Cardiac muscle cell (in vitro differentiated cells and primary cell): ENCODE measurements around the gene POLR1A. TPM values are rescaled to one million over a fixed set of nuclear protein-coding genes. Genes with fewer than 3 reads are reported as not detected.
A peak's percentile ranks its signal among the peaks of the same experiment; 100 is the strongest.

Source experiments
- DNase-seq, 2 donors: peaks; one replicate each; pipeline versions ENCODE4 v3.0.0 to v3.0.0-alpha.2; 2010 to 2017; ENCODE audit warnings: low read depth in 1 of 2, low spot score in 1 of 2
- H3K27ac ChIP-seq: fragments of 200-600 bp; sonication (generic); 2 replicates; pipeline ENCODE4 v1.5.1; 2016
- H3K27me3 ChIP-seq: fragments of 200-600 bp; sonication (generic); 2 replicates; pipeline ENCODE4 v1.6.0; 2016; ENCODE audit warnings: control low read depth
- H3K36me3 ChIP-seq: fragments of 200-600 bp; sonication (generic); 2 replicates; pipeline ENCODE4 v1.5.1; 2016; ENCODE audit warnings: control low read depth
- H3K4me1 ChIP-seq: fragments of 200-600 bp; sonication (generic); 2 replicates; pipeline ENCODE4 v1.8.1; 2017; ENCODE audit warnings: low read depth, mild to moderate bottlenecking, mixed run types
- H3K4me3 ChIP-seq: fragments of 200-600 bp; sonication (generic); 2 replicates; pipeline ENCODE4 v1.5.1; 2016; ENCODE audit warnings: mild to moderate bottlenecking
- H3K9me3 ChIP-seq: fragments of 200-600 bp; sonication (generic); 2 replicates; pipeline ENCODE4 v1.5.1; 2017; ENCODE audit warnings: low read depth, mild to moderate bottlenecking, control low read depth
- polyA plus RNA-seq: library from polyadenylated mRNA; unstranded; fragments of >200 nt; fragmentation: Nextera tagmentation; extraction: Ambion mirVana; gene quantifications from 2 replicates; pipeline ENCODE4 v1.2.1, GENCODE V29; 2016
- total RNA-seq: library from RNA; depleted of rRNA; stranded (reverse); fragments of >200 nt; gene quantifications from 2 replicates; pipeline ENCODE4 v1.2.3, GENCODE V29; 2016
- TF ChIP-seq, protein P1 (sequence below): IDR thresholded peaks from 2 replicates; pipeline ENCODE4 v1.5.1; 2012; ENCODE audit warnings: low read depth, mild to moderate bottlenecking, low read length

The POLR1A gene
- total and polyA plus RNA-seq, 2 experiments from 2014 or later = 6.8 to 19.4 TPM

DNA sequence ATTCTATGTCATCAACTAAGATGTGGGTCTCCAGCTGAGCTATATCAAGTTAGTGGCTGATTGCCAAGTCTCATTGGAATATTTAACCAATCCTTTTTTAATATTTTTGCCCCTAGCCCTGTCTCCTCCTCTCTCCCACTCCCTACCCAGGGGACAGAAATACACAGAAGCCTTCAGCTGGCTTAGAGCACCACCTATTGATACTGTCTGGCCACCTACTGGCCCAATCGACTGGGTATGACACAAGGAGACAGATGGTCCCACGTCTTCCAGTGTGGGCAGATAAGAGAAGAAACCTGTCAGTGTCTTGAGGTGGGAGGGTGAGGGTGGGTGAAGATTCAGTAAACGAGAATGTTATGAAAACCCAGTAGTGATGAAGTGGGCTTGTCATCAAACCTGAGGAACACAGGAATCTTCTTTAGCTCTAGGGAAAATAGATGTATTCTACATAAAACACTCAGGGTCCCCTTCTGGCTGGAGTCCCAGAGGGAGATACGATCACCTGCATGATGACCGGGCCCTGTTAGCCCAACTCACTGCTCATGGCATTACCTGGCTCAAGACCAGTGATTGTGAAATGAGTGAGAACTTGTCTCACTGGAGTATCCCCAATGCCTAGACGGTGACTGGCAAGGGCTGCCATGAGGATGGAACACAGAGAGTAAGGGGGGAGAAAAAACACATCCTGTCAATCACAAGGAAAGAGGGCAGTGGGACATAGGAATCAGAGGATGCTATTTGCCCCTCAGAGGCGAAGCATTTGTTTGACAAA, 26.7 kb downstream of the POLR1A start:
- DNase-seq = peak; percentile 43 to 71
- peaks cover 39% of the 10 kb centered on the region for H3K36me3 ChIP-seq

DNA sequence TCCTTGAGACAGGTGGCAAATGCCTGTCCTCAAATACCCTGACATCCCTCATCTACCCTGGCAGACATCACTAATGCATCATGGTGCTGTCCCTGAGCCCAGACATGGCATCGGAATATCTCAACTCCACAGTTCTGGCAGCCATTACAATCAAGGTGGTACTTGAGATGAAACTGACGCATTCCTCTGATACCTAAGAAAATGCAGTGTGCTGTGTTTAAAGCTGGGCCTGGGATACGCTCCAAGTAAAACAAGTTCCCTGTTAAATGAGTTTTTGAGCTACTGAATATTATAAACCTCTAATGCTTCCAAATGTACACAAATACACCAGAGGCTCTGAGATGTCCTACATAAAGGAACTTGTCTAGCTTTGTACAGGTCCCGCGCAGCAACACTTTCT, 29.8 kb downstream of the POLR1A start:
- DNase-seq = no peak
- H3K36me3 ChIP-seq = peaks cover 32% of the 10 kb centered on the region
- H3K4me1 ChIP-seq = no peaks in the 10 kb centered on the region
- no peak overlapping the region for H3K4me3 ChIP-seq
- H3K9me3 ChIP-seq = no peaks in the 10 kb centered on the region
- TF ChIP-seq, protein P1, sequence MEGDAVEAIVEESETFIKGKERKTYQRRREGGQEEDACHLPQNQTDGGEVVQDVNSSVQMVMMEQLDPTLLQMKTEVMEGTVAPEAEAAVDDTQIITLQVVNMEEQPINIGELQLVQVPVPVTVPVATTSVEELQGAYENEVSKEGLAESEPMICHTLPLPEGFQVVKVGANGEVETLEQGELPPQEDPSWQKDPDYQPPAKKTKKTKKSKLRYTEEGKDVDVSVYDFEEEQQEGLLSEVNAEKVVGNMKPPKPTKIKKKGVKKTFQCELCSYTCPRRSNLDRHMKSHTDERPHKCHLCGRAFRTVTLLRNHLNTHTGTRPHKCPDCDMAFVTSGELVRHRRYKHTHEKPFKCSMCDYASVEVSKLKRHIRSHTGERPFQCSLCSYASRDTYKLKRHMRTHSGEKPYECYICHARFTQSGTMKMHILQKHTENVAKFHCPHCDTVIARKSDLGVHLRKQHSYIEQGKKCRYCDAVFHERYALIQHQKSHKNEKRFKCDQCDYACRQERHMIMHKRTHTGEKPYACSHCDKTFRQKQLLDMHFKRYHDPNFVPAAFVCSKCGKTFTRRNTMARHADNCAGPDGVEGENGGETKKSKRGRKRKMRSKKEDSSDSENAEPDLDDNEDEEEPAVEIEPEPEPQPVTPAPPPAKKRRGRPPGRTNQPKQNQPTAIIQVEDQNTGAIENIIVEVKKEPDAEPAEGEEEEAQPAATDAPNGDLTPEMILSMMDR = no peak
- no peak overlapping the region for H3K27ac ChIP-seq
- H3K27me3 ChIP-seq = no peaks in the 10 kb centered on the region

More for the DNA sequence above, 26.7 kb downstream of the POLR1A start:
- Histone ChIP-seq H3K27me3 (no peaks in the 10 kb centered on the region), H3K27ac (no peak overlapping the region), H3K4me1 (no peaks in the 10 kb centered on the region), H3K9me3 (no peaks in the 10 kb centered on the region), H3K4me3 (no peak overlapping the region)
- TF ChIP-seq, protein P1 = peak; percentile 72

DNA sequence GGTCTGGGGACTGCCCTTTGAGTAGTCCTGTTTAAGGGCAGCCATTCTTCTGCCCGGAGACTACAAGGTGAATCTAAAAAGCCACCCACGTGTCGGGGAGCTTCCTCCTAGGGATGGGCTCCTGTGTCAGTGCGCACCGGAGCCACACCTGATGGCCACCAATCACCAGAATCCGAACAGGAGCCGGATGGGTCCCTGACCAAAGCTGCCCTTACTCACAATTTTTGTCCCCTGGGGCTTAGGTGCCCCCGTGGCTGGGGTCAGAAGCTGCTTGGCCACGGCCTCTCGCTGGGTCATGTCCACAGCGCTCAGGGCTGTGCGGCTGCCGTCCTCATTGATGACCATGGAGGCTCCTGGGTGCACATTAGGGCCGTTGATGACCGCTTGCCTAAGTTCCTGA, 30.9 kb downstream of the POLR1A start:
- TF ChIP-seq, protein P1 = no peak
- H3K4me1 ChIP-seq = no peaks in the 10 kb centered on the region
- peaks cover 32% of the 10 kb centered on the region for H3K36me3 ChIP-seq
- no peaks in the 10 kb centered on the region for H3K9me3 ChIP-seq
- H3K4me3 ChIP-seq = no peak overlapping the region
- no peak for DNase-seq
- no peak overlapping the region for H3K27ac ChIP-seq
- H3K27me3 ChIP-seq = no peaks in the 10 kb centered on the region

DNA sequence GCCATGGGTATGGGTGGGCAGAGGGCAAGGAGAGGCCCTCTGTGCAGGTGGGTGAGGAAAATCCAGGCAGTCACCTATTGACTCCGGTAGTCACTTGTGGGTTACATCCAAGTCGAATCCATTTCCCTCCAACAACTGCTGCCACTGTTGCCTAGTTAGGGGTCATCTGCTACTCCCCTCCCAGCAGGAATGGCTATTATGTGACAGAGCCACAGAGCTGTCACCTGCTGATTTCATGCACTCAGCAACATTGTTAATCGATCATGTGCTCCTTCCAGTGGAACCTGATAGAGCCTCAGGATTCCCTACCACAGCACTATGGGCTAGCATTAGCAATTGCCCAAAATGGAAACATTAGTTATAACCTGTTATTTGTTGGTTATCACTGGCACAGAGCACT, 31.4 kb downstream of the POLR1A start:
- H3K27ac ChIP-seq = no peak overlapping the region
- H3K4me3 ChIP-seq = no peak overlapping the region
- H3K27me3 ChIP-seq = no peaks in the 10 kb centered on the region
- TF ChIP-seq, protein P1 = no peak
- H3K9me3 ChIP-seq = no peaks in the 10 kb centered on the region
- no peak for DNase-seq
- H3K36me3 ChIP-seq = peaks cover 37% of the 10 kb centered on the region
- no peaks in the 10 kb centered on the region for H3K4me1 ChIP-seq

DNA sequence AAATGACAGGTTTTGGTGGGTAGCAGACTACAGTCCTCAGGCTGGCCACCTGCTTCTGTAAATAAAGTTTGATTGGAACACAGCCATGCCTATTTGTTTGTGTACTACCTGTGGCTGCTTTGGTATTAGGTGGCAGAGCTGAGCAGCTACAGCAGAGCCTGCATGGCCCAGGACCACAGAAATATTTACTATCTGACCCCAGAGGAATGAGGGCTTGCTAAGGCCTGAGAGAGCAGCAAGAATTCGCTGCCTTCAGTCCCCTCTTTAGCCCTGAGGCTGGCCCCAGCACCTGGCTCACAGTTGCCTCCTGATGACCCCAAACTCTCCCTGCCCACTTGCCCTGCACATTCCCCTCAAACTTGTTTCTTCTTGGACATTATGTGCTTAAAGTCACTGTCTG, 32.5 kb downstream of the POLR1A start:
- Histone ChIP-seq H3K4me3 (no peak overlapping the region), H3K27me3 (no peaks in the 10 kb centered on the region), H3K9me3 (no peaks in the 10 kb centered on the region), H3K27ac (no peak overlapping the region), H3K36me3 (peaks cover 39% of the 10 kb centered on the region), H3K4me1 (no peaks in the 10 kb centered on the region)
- DNase-seq = no peak
- TF ChIP-seq, protein P1 = no peak
